SH-SY5Y (cell line): ENCODE data around the gene EFCAB14.

Experiments used
- GATA2 ChIP-seq: IDR thresholded peaks from 2 replicates; pipeline ENCODE4 v1.6.1; 2011; ENCODE audit warnings: mild to moderate bottlenecking, low read depth, low read length
- GATA3 ChIP-seq: IDR thresholded peaks from 2 replicates; pipeline ENCODE4 v1.6.1; 2011; ENCODE audit warnings: low read depth, mild to moderate bottlenecking, low read length, moderate library complexity

DNA sequence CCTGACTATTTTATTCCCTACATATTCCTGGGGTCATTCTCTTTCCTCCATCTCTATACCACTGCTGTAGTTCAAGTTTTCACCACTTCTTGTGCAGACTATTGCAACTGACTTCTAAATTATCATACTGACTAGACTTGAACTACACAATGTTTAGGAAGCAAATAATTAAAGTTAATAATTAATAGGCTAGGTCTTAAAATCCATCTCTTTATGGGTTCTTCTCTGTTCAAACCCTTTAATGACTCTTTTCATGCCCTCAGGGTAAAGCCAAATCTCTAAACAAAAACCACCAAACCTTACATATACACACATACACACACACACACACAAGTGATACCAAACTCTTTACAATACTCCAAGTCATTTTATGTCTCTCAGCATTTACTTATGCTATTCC lies 80.0 kb downstream of the EFCAB14 start:
- TF ChIP-seq GATA2 (no peak), GATA3 (no peak)
